OCI-LY7 (cell line): ENCODE data around the gene C9orf78. TPM values are rescaled to one million over a fixed set of nuclear protein-coding genes. Genes with fewer than 3 reads are reported as not detected.
"Not testable (repeated sequence)": the region's sequence is repeated elsewhere in the genome, so short reads cannot be mapped to it uniquely, and the experiment has no call there.

Experiments used
- BruUV-seq: library from RNA; stranded (reverse); fragments of 400-500 nt; replicated peaks from 2 replicates; lab custom pipeline; 2021; lab: Mats Ljungman, UMichigan
- CTCF ChIA-PET: fragments of 300-600 bp; sonication (Branson Sonifier 250); formaldehyde crosslinking; loops from one replicate; lab custom pipeline; 2022; ENCODE audit warnings: antibody characterized with exemption; ENCODE audit not compliant: unreplicated experiment; lab: Charles Lee
- POLR2A ChIA-PET: fragments of 300-600 bp; sonication (Branson Sonifier 250); formaldehyde crosslinking; loops from one replicate; lab custom pipeline; 2022; ENCODE audit warnings: antibody characterized with exemption; lab: Charles Lee
- DNase-seq: peaks from one replicate; pipeline ENCODE4 v3.0.0-alpha.2; 2015; ENCODE audit warnings: low spot score
- H2AFZ ChIP-seq: fragments of 200-600 bp; sonication (generic), shearing (Covaris generic); 2 replicates; pipeline ENCODE4 v1.6.1; 2014; ENCODE audit warnings: mild to moderate bottlenecking, antibody characterized with exemption, low read length, moderate library complexity
- H3K27ac ChIP-seq: fragments of 200-600 bp; sonication (generic); 2 replicates; pipeline ENCODE4 v1.5.1; 2014; ENCODE audit warnings: mixed run types, low read depth, mild to moderate bottlenecking, moderate library complexity, low read length, inconsistent platforms; ENCODE audit not compliant: poor library complexity, severe bottlenecking
- H3K36me3 ChIP-seq: fragments of 200-600 bp; sonication (generic); 2 replicates; pipeline ENCODE4 v1.6.1; 2014; ENCODE audit warnings: mild to moderate bottlenecking, antibody characterized with exemption, low read length, moderate library complexity, mixed read lengths; ENCODE audit not compliant: insufficient read depth
- H3K4me1 ChIP-seq: fragments of 200-600 bp; sonication (generic); 2 replicates; pipeline ENCODE4 v1.5.1; 2014; ENCODE audit warnings: mild to moderate bottlenecking, low read length; ENCODE audit not compliant: insufficient read depth, poor library complexity, severe bottlenecking
- H3K4me2 ChIP-seq: fragments of 200-600 bp; sonication (generic); 2 replicates; pipeline ENCODE4 v1.6.1; 2014; ENCODE audit warnings: mild to moderate bottlenecking, low read length
- H3K4me3 ChIP-seq: fragments of 200-600 bp; sonication (generic); 2 replicates; pipeline ENCODE4 v1.5.1; 2014; ENCODE audit warnings: mild to moderate bottlenecking, low read depth, low read length; ENCODE audit not compliant: poor library complexity, severe bottlenecking
- H3K79me2 ChIP-seq: fragments of 200-600 bp; sonication (generic); 2 replicates; pipeline ENCODE4 v1.6.1; 2016; ENCODE audit warnings: low read depth, mild to moderate bottlenecking, low read length, moderate library complexity, mixed read lengths; ENCODE audit not compliant: insufficient read depth
- H3K9me2 ChIP-seq: fragments of 200-600 bp; sonication (generic); 2 replicates; pipeline ENCODE4 v1.6.1; 2016; ENCODE audit warnings: mild to moderate bottlenecking, low read length, mixed read lengths; ENCODE audit not compliant: insufficient read depth
- H3K9me3 ChIP-seq: fragments of 200-600 bp; sonication (generic); 2 replicates; pipeline ENCODE4 v1.6.1; 2014; ENCODE audit warnings: mild to moderate bottlenecking, mixed run types, low read length, mixed read lengths
- H4K20me1 ChIP-seq: fragments of 200-600 bp; sonication (generic); 2 replicates; pipeline ENCODE4 v1.6.1; 2014; ENCODE audit warnings: mild to moderate bottlenecking, antibody characterized with exemption, low read length, moderate library complexity, mixed read lengths; ENCODE audit not compliant: insufficient read depth
- EZH2phosphoT487 ChIP-seq: fragments of 200-600 bp; sonication (generic); IDR thresholded peaks from 2 replicates; pipeline ENCODE4 v1.6.1; 2018; ENCODE audit warnings: low read depth, borderline replicate concordance, mild to moderate bottlenecking, mixed run types, antibody characterized with exemption, low read length, moderate library complexity, mixed read lengths
- intact Hi-C: fragments of 100-400 bp; cut with micrococcal nuclease; formaldehyde crosslinking; loops from one replicate; pipeline ENCODE4 v1.10.0; 2022; ENCODE audit not compliant: unreplicated experiment
- total RNA-seq, 2 experiments: library from RNA; depleted of rRNA in 1 of 2; stranded (reverse); fragments of >200 nt in 1 of 2; shearing (Covaris generic) in 1 of 2; gene quantifications; 2 replicates each; pipeline ENCODE4 v1.2.3, GENCODE V29; 2014 to 2022
- TF ChIP-seq, protein P1 (sequence below): fragments of 200-600 bp; sonication (generic); conservative IDR thresholded peaks from 2 replicates; pipeline ENCODE4 v1.5.1; 2014; ENCODE audit warnings: mild to moderate bottlenecking, antibody characterized with exemption, low read length, moderate library complexity, mixed read lengths

C9orf78 gene
- total RNA-seq, 2 experiments from 2014 or later = 49.4 to 60.6 TPM

DNA sequence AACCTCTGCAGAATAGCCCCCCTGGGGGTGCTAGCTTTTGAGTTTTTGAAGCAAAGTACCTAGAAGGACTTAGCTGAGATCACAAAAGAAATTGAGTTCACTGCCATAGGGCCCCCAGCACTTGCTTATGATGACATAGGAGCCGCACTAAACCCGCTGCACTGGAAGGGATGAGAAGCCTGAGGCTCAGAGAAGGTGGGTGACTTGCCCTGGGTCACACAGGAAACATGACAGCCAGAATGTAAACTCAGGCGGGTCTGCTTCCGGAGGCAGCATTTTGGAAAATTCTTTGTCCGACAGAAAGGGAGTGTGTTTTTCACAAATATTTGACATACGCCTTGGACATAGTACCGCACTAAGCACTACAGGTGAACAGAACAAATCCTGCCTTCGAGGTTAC, 40.5 kb downstream of the C9orf78 start:
- TF ChIP-seq, protein P1, sequence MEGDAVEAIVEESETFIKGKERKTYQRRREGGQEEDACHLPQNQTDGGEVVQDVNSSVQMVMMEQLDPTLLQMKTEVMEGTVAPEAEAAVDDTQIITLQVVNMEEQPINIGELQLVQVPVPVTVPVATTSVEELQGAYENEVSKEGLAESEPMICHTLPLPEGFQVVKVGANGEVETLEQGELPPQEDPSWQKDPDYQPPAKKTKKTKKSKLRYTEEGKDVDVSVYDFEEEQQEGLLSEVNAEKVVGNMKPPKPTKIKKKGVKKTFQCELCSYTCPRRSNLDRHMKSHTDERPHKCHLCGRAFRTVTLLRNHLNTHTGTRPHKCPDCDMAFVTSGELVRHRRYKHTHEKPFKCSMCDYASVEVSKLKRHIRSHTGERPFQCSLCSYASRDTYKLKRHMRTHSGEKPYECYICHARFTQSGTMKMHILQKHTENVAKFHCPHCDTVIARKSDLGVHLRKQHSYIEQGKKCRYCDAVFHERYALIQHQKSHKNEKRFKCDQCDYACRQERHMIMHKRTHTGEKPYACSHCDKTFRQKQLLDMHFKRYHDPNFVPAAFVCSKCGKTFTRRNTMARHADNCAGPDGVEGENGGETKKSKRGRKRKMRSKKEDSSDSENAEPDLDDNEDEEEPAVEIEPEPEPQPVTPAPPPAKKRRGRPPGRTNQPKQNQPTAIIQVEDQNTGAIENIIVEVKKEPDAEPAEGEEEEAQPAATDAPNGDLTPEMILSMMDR = no peak
- no peak for TF ChIP-seq EZH2phosphoT487
- Histone ChIP-seq H3K4me3 (no peak overlapping the region), H3K4me1 (peaks cover 5% of the 10 kb centered on the region), H2AFZ (no peak overlapping the region), H3K27ac (no peak overlapping the region), H3K79me2 (no peaks in the 10 kb centered on the region), H3K9me2 (no peaks in the 10 kb centered on the region), H4K20me1 (no peaks in the 10 kb centered on the region), H3K36me3 (no peaks in the 10 kb centered on the region), H3K4me2 (no peak overlapping the region), H3K9me3 (no peaks in the 10 kb centered on the region)
- BruUV-seq = no TSS peak
- no peak for DNase-seq
- intact Hi-C loops = no loop called here
- ChIA-PET POLR2A (no interaction called here), CTCF (no interaction called here)

DNA sequence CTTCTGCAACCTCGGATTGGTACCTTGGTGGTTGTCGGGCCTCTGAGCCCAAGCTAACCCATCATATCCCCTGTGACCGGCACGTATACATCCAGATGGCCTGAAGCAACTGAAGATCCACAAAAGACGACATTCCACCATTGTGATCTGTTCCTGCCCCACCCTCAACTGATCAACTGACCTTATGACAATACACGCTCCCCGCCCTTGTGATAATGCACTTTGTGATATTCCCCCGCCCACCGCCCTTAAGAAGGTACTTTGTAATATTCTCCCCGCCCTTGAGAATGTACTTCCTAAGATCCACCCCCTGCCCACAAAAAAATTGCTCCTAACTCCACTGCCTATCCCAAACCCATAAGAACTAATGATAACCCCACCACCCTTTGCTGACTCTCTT, 48.6 kb downstream of the C9orf78 start:
- peaks cover 5% of the 10 kb centered on the region for H3K4me1 ChIP-seq

GRCh38 chr9:129785866-129786265, 49.2 kb downstream of the C9orf78 start:
- Histone ChIP-seq H2AFZ (no peak overlapping the region), H4K20me1 (no peaks in the 10 kb centered on the region), H3K27ac (no peak overlapping the region), H3K4me3 (no peak overlapping the region), H3K4me2 (no peak overlapping the region), H3K36me3 (no peaks in the 10 kb centered on the region), H3K4me1 (peaks cover 5% of the 10 kb centered on the region), H3K79me2 (no peaks in the 10 kb centered on the region), H3K9me2 (no peaks in the 10 kb centered on the region), H3K9me3 (no peaks in the 10 kb centered on the region)
- ChIA-PET CTCF (no interaction called here), POLR2A (interaction anchor here (0.6 kb wide), 1 partner anchor 88 kb away, joined by 5 read pairs; no protein-coding TSS in a partner anchor)
- no peak for DNase-seq
- intact Hi-C loops = loop anchor here (2.0 kb wide), 1 partner anchor 143 kb away; the partner anchor contains the start of gene ASB6
- TF ChIP-seq, protein P1 = no peak
- no peak for TF ChIP-seq EZH2phosphoT487
- BruUV-seq = no TSS peak

More for the DNA sequence above, 48.6 kb downstream of the C9orf78 start:
- Histone ChIP-seq H3K9me2 (no peaks in the 10 kb centered on the region), H2AFZ (no peak overlapping the region), H3K27ac (no peak overlapping the region), H3K79me2 (no peaks in the 10 kb centered on the region), H3K4me3 (no peak overlapping the region), H3K4me2 (no peak overlapping the region), H4K20me1 (no peaks in the 10 kb centered on the region), H3K36me3 (no peaks in the 10 kb centered on the region), H3K9me3 (no peaks in the 10 kb centered on the region)
- TF ChIP-seq EZH2phosphoT487 = no peak
- TF ChIP-seq, protein P1 = no peak
- no peak for DNase-seq
- intact Hi-C loops = no loop called here
- ChIA-PET CTCF (no interaction called here), POLR2A (no interaction called here)
- no TSS peak for BruUV-seq

- H4K20me1 ChIP-seq, DNase-seq, H3K27ac ChIP-seq, BruUV-seq, H3K36me3 ChIP-seq, H3K9me3 ChIP-seq, H3K79me2 ChIP-seq, H2AFZ ChIP-seq, POLR2A ChIA-PET, H3K9me2 ChIP-seq, H3K4me2 ChIP-seq, H3K4me3 ChIP-seq, H3K4me1 ChIP-seq: not testable (repeated sequence)
- CTCF ChIA-PET = interaction anchor here (0.6 kb wide), 1 partner anchor 657 kb away, joined by 3 read pairs; no protein-coding TSS in a partner anchor
- intact Hi-C loops = loop anchor here (2.0 kb wide), 1 partner anchor 142 kb away; the partner anchor contains the start of gene ASB6
These were observed 50.1 kb downstream of the C9orf78 start for GRCh38 chr9:129784970-129785369.
